ENCODE measurements around the gene ASAP3.
A peak's percentile ranks its signal among the peaks of the same experiment; 100 is the strongest.

The ASAP3 gene

DNA sequence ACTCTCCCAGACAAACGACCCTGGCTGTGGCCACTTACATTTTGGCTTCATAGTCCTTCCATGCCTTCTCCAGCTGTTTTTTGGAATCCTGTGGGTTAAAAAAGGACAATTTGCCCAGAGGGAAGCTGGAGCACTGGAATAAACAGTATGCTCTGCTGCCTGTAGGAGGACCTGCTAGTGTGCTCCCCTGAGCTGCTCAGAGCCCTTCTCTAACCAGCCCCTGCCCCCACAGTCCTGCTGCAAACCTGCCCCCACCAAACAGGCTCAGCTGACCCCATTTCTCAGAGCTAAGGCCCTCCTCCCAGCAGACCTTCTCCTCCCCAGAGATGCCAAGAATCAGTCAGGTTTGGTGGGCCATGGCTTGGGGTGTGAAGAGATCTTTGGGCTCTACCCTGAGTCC, 32.5 kb downstream of the ASAP3 start:
- Histone ChIP-seq H3K9ac (ENCODE audit: low read length in 5 of 5) (peak overlapping the region in 1 of 5 donors; percentile 12), H3K4me3 (ENCODE audit: low read depth in 1 of 5, low read length in 5 of 5) (no peak overlapping the region), H3K36me3 (ENCODE audit: control insufficient read depth in 5 of 5, insufficient read depth in 5 of 5, low read length in 5 of 5) (peaks cover 0 to 16% (median 13%) of the 10 kb centered on the region in 5 donors), H3K27me3 (ENCODE audit: control insufficient read depth in 5 of 5, insufficient read depth in 4 of 5, low read length in 5 of 5) (no peaks in the 10 kb centered on the region), H3K4me1 (ENCODE audit: control insufficient read depth in 5 of 5, insufficient read depth in 5 of 5, low read length in 5 of 5) (peaks cover 3 to 38% (median 23%) of the 10 kb centered on the region in 5 donors), H3K9me3 (ENCODE audit: control insufficient read depth in 5 of 5, low read length in 5 of 5) (no peaks in the 10 kb centered on the region), H3K27ac (ENCODE audit: low read depth, low read length) (peak overlapping the region; percentile 50)

DNA sequence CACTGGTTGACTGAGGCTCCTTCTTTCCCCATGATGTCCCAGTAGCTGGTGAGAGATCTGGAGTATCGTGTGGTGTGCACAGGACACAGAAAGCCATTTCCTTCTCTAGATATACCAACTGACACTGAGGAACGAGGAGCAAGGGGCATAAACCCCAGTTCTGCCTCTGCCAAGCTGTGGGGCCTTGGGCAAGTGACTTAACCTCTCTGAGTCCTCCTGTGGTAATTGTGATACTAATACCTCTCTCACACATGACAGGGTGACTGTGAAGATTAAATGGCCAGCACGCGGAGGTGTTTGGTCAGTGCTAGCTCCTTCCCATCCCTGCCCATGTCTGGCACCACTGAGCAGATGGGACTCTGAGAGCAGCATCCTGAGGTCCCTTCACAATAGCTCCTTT, 33.1 kb downstream of the ASAP3 start:
- H3K9ac ChIP-seq (ENCODE audit: low read length in 5 of 5), result no peak overlapping the region
- H3K27me3 ChIP-seq (ENCODE audit: control insufficient read depth in 5 of 5, insufficient read depth in 4 of 5, low read length in 5 of 5), result no peaks in the 10 kb centered on the region
- H3K36me3 ChIP-seq (ENCODE audit: control insufficient read depth in 5 of 5, insufficient read depth in 5 of 5, low read length in 5 of 5), result peaks cover 0 to 15% (median 12%) of the 10 kb centered on the region in 5 donors
- H3K9me3 ChIP-seq (ENCODE audit: control insufficient read depth in 5 of 5, low read length in 5 of 5), result no peaks in the 10 kb centered on the region
- no peak overlapping the region for H3K27ac ChIP-seq (ENCODE audit: low read depth, low read length)
- no peak overlapping the region for H3K4me3 ChIP-seq (ENCODE audit: low read depth in 1 of 5, low read length in 5 of 5)
- H3K4me1 ChIP-seq (ENCODE audit: control insufficient read depth in 5 of 5, insufficient read depth in 5 of 5, low read length in 5 of 5), result peaks cover 3 to 36% (median 24%) of the 10 kb centered on the region in 5 donors

DNA sequence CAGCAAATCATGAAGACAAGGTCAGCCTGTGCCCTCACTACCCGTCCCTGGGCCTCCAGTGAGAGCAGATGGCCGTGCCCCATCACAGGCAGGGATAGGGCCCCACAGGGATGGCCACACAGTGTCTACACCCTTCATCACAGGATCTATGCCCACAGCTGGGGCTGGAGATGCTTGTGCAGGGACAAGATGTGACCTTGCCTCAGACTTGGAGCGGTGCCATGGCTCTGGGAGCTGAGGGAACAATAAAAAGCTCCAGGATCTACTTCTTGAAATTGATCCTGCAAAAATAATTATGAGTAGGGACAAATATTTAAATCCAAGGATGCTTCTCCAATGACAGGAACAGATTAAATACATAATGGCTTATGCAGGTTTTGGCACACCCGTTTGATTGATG, 34.0 kb downstream of the ASAP3 start:
- H3K4me3 ChIP-seq (ENCODE audit: low read depth in 1 of 5, low read length in 5 of 5), result no peak overlapping the region

DNA sequence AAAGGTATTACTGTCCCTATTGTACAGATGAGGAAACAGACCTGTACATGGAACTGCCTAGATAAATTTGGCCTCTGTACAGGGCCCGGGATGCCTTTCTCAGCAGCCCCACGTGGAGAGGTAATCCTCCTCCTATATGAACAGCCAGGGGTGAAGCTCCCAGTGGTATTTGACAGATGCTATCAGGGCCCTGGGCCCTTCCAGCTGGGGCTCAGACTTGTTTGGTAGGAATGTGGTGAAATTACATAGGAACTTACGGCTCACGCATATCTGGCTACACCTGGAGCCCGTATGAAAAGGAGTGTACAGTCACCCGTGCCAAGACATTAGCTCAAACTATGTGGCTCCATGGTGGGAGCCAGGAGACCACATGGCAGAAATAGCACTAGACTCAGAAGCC, 34.7 kb downstream of the ASAP3 start:
- H3K36me3 ChIP-seq (ENCODE audit: control insufficient read depth in 5 of 5, insufficient read depth in 5 of 5, low read length in 5 of 5), result peaks cover 0 to 8% (median 4%) of the 10 kb centered on the region in 5 donors
- peak overlapping the region in 1 of 5 donors; percentile 11 for H3K9ac ChIP-seq (ENCODE audit: low read length in 5 of 5)
- no peak overlapping the region for H3K4me3 ChIP-seq (ENCODE audit: low read depth in 1 of 5, low read length in 5 of 5)
- no peak overlapping the region for H3K27ac ChIP-seq (ENCODE audit: low read depth, low read length)
- H3K27me3 ChIP-seq (ENCODE audit: control insufficient read depth in 5 of 5, insufficient read depth in 4 of 5, low read length in 5 of 5), result peaks cover 0 to under 1% (median 0%) of the 10 kb centered on the region in 5 donors
- peaks cover 6 to 51% (median 35%) of the 10 kb centered on the region in 5 donors for H3K4me1 ChIP-seq (ENCODE audit: control insufficient read depth in 5 of 5, insufficient read depth in 5 of 5, low read length in 5 of 5)
- H3K9me3 ChIP-seq (ENCODE audit: control insufficient read depth in 5 of 5, low read length in 5 of 5), result no peaks in the 10 kb centered on the region

More for the DNA sequence above, 34.0 kb downstream of the ASAP3 start:
- peaks cover 3 to 45% (median 28%) of the 10 kb centered on the region in 5 donors for H3K4me1 ChIP-seq (ENCODE audit: control insufficient read depth in 5 of 5, insufficient read depth in 5 of 5, low read length in 5 of 5)
- H3K27ac ChIP-seq (ENCODE audit: low read depth, low read length), result no peak overlapping the region
- no peaks in the 10 kb centered on the region for H3K27me3 ChIP-seq (ENCODE audit: control insufficient read depth in 5 of 5, insufficient read depth in 4 of 5, low read length in 5 of 5)
- peaks cover 0 to 11% (median 7%) of the 10 kb centered on the region in 5 donors for H3K36me3 ChIP-seq (ENCODE audit: control insufficient read depth in 5 of 5, insufficient read depth in 5 of 5, low read length in 5 of 5)
- peak overlapping the region in 2 of 5 donors; percentile 1 to 11 for H3K9ac ChIP-seq (ENCODE audit: low read length in 5 of 5)
- no peaks in the 10 kb centered on the region for H3K9me3 ChIP-seq (ENCODE audit: control insufficient read depth in 5 of 5, low read length in 5 of 5)

DNA sequence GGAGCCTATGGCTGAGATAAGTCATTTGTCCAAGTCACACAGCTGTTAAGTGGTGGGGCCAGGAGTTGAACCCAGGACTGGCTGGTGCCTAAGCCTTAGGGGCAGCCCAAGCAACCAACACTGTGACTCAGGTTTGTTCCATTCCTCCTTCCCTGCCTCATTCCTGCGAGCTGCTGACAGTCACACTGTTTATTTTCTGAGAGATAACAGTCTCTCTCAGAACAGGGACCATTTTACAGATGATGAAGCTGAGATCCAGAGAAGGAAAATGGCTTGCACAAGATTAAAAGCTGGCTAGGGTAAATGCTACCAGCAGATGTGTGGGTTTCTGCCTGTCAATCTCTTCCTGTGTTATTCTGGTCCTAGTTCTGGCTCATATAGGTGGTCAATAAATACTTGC, 35.1 kb downstream of the ASAP3 start:
- Histone ChIP-seq H3K27ac (ENCODE audit: low read depth, low read length) (no peak overlapping the region), H3K9ac (ENCODE audit: low read length in 5 of 5) (no peak overlapping the region), H3K9me3 (ENCODE audit: control insufficient read depth in 5 of 5, low read length in 5 of 5) (no peaks in the 10 kb centered on the region), H3K4me1 (ENCODE audit: control insufficient read depth in 5 of 5, insufficient read depth in 5 of 5, low read length in 5 of 5) (peaks cover 10 to 54% (median 36%) of the 10 kb centered on the region in 5 donors), H3K36me3 (ENCODE audit: control insufficient read depth in 5 of 5, insufficient read depth in 5 of 5, low read length in 5 of 5) (peaks cover 0 to 8% (median 4%) of the 10 kb centered on the region in 5 donors), H3K27me3 (ENCODE audit: control insufficient read depth in 5 of 5, insufficient read depth in 4 of 5, low read length in 5 of 5) (peaks cover 0 to 4% (median 0%) of the 10 kb centered on the region in 5 donors), H3K4me3 (ENCODE audit: low read depth in 1 of 5, low read length in 5 of 5) (no peak overlapping the region)

DNA sequence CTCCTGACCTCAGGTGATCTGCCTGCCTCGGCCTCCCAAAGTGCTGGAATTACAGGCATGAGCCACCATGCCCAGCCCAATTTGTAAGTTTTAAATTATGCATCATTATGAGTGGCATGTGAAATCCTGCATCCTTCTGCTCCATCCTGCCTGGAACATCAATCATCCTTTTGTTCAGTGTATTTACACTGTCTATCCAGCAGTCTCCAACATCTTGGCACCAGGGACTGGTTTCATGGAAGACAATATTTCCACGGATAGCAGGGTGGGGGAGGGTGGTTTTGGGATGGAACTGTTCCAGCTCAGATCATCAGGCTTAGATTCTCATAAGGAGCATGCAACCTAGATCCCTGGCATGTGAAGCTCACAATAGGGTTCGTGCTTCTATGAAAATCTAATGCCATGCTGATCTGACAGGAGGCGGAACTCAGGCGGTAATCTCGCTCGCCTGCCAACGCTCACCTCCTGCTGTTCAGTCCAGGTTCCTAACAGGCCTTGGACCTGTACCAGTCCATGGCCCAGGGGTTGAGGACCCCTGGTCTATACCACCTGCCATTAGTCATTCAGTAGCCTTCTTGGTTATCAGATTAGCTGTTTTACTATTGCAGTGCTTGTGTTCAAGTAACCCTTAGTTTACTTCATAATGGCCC, 37.2 kb downstream of the ASAP3 start:
- Histone ChIP-seq H3K27ac (ENCODE audit: low read depth, low read length) (no peak overlapping the region), H3K36me3 (ENCODE audit: control insufficient read depth in 5 of 5, insufficient read depth in 5 of 5, low read length in 5 of 5) (peaks cover 0 to 9% (median 5%) of the 10 kb centered on the region in 5 donors), H3K4me3 (ENCODE audit: low read depth in 1 of 5, low read length in 5 of 5) (no peak overlapping the region), H3K9ac (ENCODE audit: low read length in 5 of 5) (no peak overlapping the region), H3K27me3 (ENCODE audit: control insufficient read depth in 5 of 5, insufficient read depth in 4 of 5, low read length in 5 of 5) (peaks cover 0 to 4% (median 0%) of the 10 kb centered on the region in 5 donors), H3K9me3 (ENCODE audit: control insufficient read depth in 5 of 5, low read length in 5 of 5) (no peaks in the 10 kb centered on the region), H3K4me1 (ENCODE audit: control insufficient read depth in 5 of 5, insufficient read depth in 5 of 5, low read length in 5 of 5) (peaks cover 10 to 46% (median 36%) of the 10 kb centered on the region in 5 donors)

DNA sequence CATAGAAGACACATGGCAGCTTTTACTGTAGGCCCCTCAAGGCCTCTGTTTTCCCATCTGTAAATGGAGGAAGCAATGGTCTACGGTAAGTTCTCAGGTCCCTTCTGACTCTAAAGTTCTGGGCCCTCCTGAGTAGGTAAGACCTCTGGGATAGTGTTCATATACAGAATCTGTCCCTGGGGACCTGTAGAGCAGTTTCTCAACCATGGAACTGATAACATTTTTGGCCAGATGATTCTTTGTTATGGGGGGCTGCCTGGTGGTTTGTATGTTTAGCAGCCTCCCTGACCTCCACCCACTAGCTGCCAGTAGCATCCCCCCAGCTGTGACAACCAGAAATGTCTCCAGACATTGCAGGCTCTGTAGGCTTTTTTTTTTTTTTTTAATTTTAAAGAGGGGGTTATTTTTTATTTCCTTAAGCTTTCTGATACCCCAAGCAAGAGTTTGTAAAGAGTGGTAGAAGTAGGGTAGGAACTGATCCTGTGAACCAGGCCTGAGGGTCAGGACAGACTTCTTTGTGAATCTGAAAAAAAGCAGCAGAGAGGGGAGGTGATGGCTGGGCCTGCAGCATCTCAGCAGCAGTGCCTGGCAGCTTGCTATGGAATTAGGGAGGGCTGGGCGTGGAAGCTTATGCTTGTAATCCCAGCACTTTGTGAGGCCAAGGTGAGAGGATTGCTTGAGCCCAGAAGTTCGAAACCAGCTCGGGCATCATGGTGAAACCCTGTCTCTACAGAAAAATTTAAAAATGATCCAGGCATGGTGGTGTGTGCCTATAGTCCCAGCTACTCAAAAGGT, 39.2 kb downstream of the ASAP3 start:
- Histone ChIP-seq H3K9ac (ENCODE audit: low read length in 5 of 5) (peak overlapping the region in 2 of 5 donors; percentile 52 to 58), H3K27me3 (ENCODE audit: control insufficient read depth in 5 of 5, insufficient read depth in 4 of 5, low read length in 5 of 5) (peaks cover 0 to 4% (median 0%) of the 10 kb centered on the region in 5 donors), H3K9me3 (ENCODE audit: control insufficient read depth in 5 of 5, low read length in 5 of 5) (no peaks in the 10 kb centered on the region), H3K4me3 (ENCODE audit: low read depth in 1 of 5, low read length in 5 of 5) (peak overlapping the region in 3 of 5 donors; percentile 18 to 44 (median 27)), H3K4me1 (ENCODE audit: control insufficient read depth in 5 of 5, insufficient read depth in 5 of 5, low read length in 5 of 5) (peaks cover 8 to 40% (median 31%) of the 10 kb centered on the region in 5 donors), H3K36me3 (ENCODE audit: control insufficient read depth in 5 of 5, insufficient read depth in 5 of 5, low read length in 5 of 5) (peaks cover 0 to 19% (median 4%) of the 10 kb centered on the region in 5 donors), H3K27ac (ENCODE audit: low read depth, low read length) (peak overlapping the region; percentile 61)

DNA sequence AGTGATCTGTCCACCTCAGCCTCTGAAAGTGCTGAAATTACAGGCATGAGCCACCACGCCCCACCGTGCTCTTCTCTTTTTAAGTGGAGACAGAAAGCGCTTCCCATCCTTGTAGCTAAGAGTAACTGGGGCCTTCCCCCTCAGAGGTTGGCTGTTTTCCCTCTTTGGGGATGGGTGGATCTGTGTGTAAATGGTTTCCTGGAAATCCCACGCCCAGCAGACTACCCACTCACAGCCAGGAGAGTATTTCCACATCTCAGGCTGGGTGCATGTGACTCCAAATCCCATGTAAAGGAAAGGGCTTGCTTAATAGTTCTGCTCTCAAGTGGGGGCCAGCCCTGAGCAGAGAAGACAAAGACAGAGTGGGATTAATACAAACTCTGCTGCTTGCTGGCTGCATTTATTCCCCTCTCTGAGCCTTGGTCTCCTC, 39.9 kb downstream of the ASAP3 start:
- peaks cover 0 to 23% (median 7%) of the 10 kb centered on the region in 5 donors for H3K36me3 ChIP-seq (ENCODE audit: control insufficient read depth in 5 of 5, insufficient read depth in 5 of 5, low read length in 5 of 5)
- peak overlapping the region in 2 of 5 donors; percentile 27 to 44 for H3K4me3 ChIP-seq (ENCODE audit: low read depth in 1 of 5, low read length in 5 of 5)
- peaks cover 7 to 38% (median 24%) of the 10 kb centered on the region in 5 donors for H3K4me1 ChIP-seq (ENCODE audit: control insufficient read depth in 5 of 5, insufficient read depth in 5 of 5, low read length in 5 of 5)
- peak overlapping the region in 3 of 5 donors; percentile 52 to 93 (median 58) for H3K9ac ChIP-seq (ENCODE audit: low read length in 5 of 5)
- H3K9me3 ChIP-seq (ENCODE audit: control insufficient read depth in 5 of 5, low read length in 5 of 5), result no peaks in the 10 kb centered on the region
- peak overlapping the region; percentile 61 for H3K27ac ChIP-seq (ENCODE audit: low read depth, low read length)
- H3K27me3 ChIP-seq (ENCODE audit: control insufficient read depth in 5 of 5, insufficient read depth in 4 of 5, low read length in 5 of 5), result peaks cover 0 to 4% (median 0%) of the 10 kb centered on the region in 5 donors

DNA sequence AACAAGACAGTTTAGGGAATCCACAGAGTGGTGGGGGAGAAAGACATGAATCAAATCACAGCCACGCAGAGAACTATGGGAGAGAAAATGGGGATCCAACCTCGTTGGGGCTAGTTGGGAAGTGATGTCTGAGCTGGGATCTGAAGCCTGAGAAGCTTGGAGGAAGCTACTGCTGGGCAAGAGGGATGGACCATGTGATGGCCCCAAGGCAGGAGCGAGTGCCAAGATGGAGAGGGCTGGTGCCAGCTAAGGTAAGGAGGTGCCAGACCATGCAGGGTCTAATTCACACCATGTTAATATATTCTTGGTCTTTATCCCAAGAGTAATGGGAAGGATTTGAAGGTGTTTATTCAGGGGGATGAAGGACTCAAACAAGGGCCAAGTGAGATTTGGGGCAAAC, 41.2 kb downstream of the ASAP3 start:
- Histone ChIP-seq H3K4me3 (ENCODE audit: low read depth in 1 of 5, low read length in 5 of 5) (no peak overlapping the region), H3K9me3 (ENCODE audit: control insufficient read depth in 5 of 5, low read length in 5 of 5) (no peaks in the 10 kb centered on the region), H3K27me3 (ENCODE audit: control insufficient read depth in 5 of 5, insufficient read depth in 4 of 5, low read length in 5 of 5) (peaks cover 0 to 4% (median 0%) of the 10 kb centered on the region in 5 donors), H3K36me3 (ENCODE audit: control insufficient read depth in 5 of 5, insufficient read depth in 5 of 5, low read length in 5 of 5) (peaks cover 0 to 28% (median 13%) of the 10 kb centered on the region in 5 donors), H3K27ac (ENCODE audit: low read depth, low read length) (no peak overlapping the region), H3K9ac (ENCODE audit: low read length in 5 of 5) (no peak overlapping the region), H3K4me1 (ENCODE audit: control insufficient read depth in 5 of 5, insufficient read depth in 5 of 5, low read length in 5 of 5) (peaks cover 7 to 33% (median 24%) of the 10 kb centered on the region in 5 donors)

Data from subcutaneous abdominal adipose tissue (tissue), 5 donors.